PFSK-1 (cell line): ENCODE results near the gene B3GLCT.

Experiments
- FOXP2 ChIP-seq: optimal IDR thresholded peaks from 2 replicates; pipeline ENCODE3; 2011; ENCODE audit warnings: borderline replicate concordance, control low read depth, inconsistent platforms; ENCODE audit not compliant: insufficient read depth; ENCODE audit errors: extremely low read length, extremely low read depth
- POLR2AphosphoS5 ChIP-seq: IDR thresholded peaks from 2 replicates; pipeline ENCODE4 v1.6.1; 2012; ENCODE audit warnings: low read depth, mild to moderate bottlenecking, control low read depth, low read length, moderate library complexity
- REST ChIP-seq, 2 experiments: IDR thresholded peaks; 2 replicates each; pipeline versions ENCODE4 v1.6.1 to v1.8.0; 2011 to 2012; ENCODE audit warnings: low read depth in 2 of 2, low read length in 2 of 2, control low read depth in 1 of 2, inconsistent platforms in 1 of 2, mild to moderate bottlenecking in 1 of 2, moderate library complexity in 1 of 2; ENCODE audit not compliant: insufficient read depth in 1 of 2
- SIN3A ChIP-seq: IDR thresholded peaks from 2 replicates; pipeline ENCODE4 v1.6.1; 2012; ENCODE audit warnings: mild to moderate bottlenecking, low read length, moderate library complexity, borderline replicate concordance; ENCODE audit not compliant: insufficient read depth
- TAF1 ChIP-seq: IDR thresholded peaks from 2 replicates; pipeline ENCODE4 v1.6.1; 2012; ENCODE audit warnings: low read length, control low read depth, borderline replicate concordance; ENCODE audit not compliant: insufficient read depth

B3GLCT gene

GRCh38 chr13:31236211-31236786 lies 36.5 kb downstream of the B3GLCT start:
- TF ChIP-seq SIN3A (no peak), TAF1 (no peak), REST (IDR thresholded peaks at IDR 0.05; ENCODE audit: insufficient read depth in 1 of 2, low read depth in 2 of 2, low read length in 2 of 2) (no peak), FOXP2 (no peak), POLR2AphosphoS5 (no peak)

- TF ChIP-seq REST (IDR thresholded peaks at IDR 0.05; ENCODE audit: insufficient read depth in 1 of 2, low read depth in 2 of 2, low read length in 2 of 2): no peak
These were observed 41.1 kb downstream of the B3GLCT start for GRCh38 chr13:31240921-31241320.

GRCh38 chr13:31242367-31242766 lies 42.6 kb downstream of the B3GLCT start:
- TF ChIP-seq POLR2AphosphoS5 (no peak), TAF1 (no peak), SIN3A (no peak), FOXP2 (no peak), REST (IDR thresholded peaks at IDR 0.05; ENCODE audit: insufficient read depth in 1 of 2, low read depth in 2 of 2, low read length in 2 of 2) (no peak)

- TF ChIP-seq FOXP2: no peak
- no peak for TF ChIP-seq REST (IDR thresholded peaks at IDR 0.05; ENCODE audit: insufficient read depth in 1 of 2, low read depth in 2 of 2, low read length in 2 of 2)
- no peak for TF ChIP-seq TAF1
- TF ChIP-seq POLR2AphosphoS5: no peak
- no peak for TF ChIP-seq SIN3A
These were observed 43.1 kb downstream of the B3GLCT start for GRCh38 chr13:31242916-31243315.

DNA sequence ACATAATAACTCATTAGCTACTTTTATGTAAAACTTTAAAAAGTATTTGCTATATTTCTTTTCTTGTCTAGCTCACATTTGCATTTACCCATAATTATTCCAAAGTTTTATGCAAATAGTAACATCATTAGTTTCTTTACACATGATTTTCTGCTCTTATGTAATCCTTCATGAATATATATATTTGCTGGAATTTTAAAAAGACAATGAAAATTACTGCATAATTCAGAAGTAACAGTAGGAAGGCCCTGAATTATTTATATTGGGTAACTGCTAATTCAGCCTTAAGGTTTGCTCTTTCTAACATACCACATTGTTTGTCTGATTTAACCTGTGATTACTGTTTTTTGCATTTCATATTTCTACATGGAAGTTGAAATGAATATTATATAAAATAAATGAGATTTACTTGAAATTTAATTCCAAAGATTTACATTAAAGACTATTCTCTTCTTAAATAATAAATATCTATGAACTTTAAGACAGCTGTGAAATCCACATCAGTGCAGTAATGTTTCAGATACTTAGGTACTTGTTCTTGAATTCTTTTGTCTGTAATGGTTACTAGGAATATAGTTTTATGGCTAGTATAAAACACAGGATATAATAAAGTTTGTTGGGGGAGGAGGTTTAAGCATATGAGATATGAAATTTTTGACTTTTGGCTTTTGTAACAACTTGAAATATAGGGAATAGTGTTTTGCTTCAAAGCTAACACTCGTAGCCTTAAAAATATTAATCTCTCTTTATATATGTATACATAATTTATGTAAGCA lies 46.0 kb downstream of the B3GLCT start:
- no peak for TF ChIP-seq SIN3A
- no peak for TF ChIP-seq REST (IDR thresholded peaks at IDR 0.05; ENCODE audit: insufficient read depth in 1 of 2, low read depth in 2 of 2, low read length in 2 of 2)
- TF ChIP-seq FOXP2: no peak
- TF ChIP-seq POLR2AphosphoS5: no peak
- no peak for TF ChIP-seq TAF1
